Stomach (tissue), 4 donors: Measurements from ENCODE around the gene METRNL.

Experiments used
- CTCF ChIP-seq, 7 experiments: fragments of 450-650 bp in 4 of 7; fragments of 200-600 bp in 3 of 7; sonication (generic) in 3 of 7; IDR thresholded peaks; one replicate each; pipeline ENCODE4 v1.5.1; 2016 to 2019; ENCODE audit warnings: antibody characterized with exemption in 7 of 7, control low read depth in 2 of 7, mild to moderate bottlenecking in 1 of 7
- POLR2AphosphoS5 ChIP-seq, 3 donors: sonication (generic); formaldehyde crosslinking; IDR thresholded peaks; one replicate each; pipeline ENCODE4 v1.6.1; 2016; ENCODE audit warnings: antibody characterized with exemption in 3 of 3

GRCh38 chr17:83047182-83047478 lies 32.3 kb upstream of the METRNL start:
- TF ChIP-seq CTCF (IDR thresholded peaks at IDR 0.05) (no peak), POLR2AphosphoS5 (IDR thresholded peaks at IDR 0.05) (no peak)
